22Rv1 (cell line): ENCODE data around the gene TNFSF13B.

Source experiments
- ZFX ChIP-seq: fragments of 450-650 bp; IDR thresholded peaks from 2 replicates; pipeline ENCODE4 v1.6.1; 2017; ENCODE audit warnings: antibody characterized with exemption, borderline replicate concordance
- TF ChIP-seq, protein P1 (sequence below): fragments of 450-650 bp; IDR thresholded peaks from 2 replicates; pipeline ENCODE4 v1.5.1; 2017; ENCODE audit warnings: mild to moderate bottlenecking

DNA sequence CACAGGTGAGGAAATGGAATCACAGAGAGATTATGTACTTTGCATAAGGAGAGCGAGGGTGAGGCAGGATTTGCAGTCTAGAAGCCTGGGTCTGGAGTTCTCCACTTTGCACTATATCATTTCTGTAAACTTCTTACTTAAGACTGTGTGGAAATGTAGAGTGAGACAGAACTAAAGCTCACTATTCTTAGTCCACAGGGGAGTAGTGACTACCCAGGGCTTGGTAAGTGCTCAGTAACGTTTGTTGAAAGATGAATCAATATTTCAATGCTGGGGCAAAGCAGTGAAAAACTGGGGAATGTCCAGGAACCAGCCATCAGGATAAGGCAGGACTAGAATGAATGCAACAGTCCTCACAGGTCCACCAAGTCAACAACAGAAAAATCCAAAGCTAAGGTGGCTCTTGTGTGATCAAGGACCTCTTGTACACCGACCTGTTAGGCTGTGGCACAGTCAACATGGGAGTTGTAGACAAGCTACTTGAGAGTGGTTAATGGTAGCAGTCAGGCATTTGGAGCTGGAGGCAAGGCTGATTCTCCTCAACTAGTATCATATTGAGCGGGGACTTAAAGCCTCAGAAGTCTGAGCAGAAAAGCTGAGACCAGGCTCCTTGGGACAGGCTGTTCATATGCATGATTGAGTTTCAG lies 929 bp upstream of the TNFSF13B start:
- TF ChIP-seq, protein P1, sequence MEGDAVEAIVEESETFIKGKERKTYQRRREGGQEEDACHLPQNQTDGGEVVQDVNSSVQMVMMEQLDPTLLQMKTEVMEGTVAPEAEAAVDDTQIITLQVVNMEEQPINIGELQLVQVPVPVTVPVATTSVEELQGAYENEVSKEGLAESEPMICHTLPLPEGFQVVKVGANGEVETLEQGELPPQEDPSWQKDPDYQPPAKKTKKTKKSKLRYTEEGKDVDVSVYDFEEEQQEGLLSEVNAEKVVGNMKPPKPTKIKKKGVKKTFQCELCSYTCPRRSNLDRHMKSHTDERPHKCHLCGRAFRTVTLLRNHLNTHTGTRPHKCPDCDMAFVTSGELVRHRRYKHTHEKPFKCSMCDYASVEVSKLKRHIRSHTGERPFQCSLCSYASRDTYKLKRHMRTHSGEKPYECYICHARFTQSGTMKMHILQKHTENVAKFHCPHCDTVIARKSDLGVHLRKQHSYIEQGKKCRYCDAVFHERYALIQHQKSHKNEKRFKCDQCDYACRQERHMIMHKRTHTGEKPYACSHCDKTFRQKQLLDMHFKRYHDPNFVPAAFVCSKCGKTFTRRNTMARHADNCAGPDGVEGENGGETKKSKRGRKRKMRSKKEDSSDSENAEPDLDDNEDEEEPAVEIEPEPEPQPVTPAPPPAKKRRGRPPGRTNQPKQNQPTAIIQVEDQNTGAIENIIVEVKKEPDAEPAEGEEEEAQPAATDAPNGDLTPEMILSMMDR: no peak
- TF ChIP-seq ZFX: no peak
